K562 (cell line): ENCODE measurements around the gene ABCC6. TPM values are rescaled to one million over a fixed set of nuclear protein-coding genes. Genes with fewer than 3 reads are reported as not detected.

Source experiments
- AFF4 ChIP-seq: sonication (generic); formaldehyde crosslinking; IDR thresholded peaks from 2 replicates; pipeline ENCODE4 v1.8.0; 2023; ENCODE audit warnings: mild to moderate bottlenecking, missing genetic modification reagents
- ATF1 ChIP-seq, 2 experiments: fragments of 450-650 bp in 1 of 2; IDR thresholded peaks; 2 replicates each; pipeline ENCODE4 v1.6.1; 2016; ENCODE audit warnings: missing compliant biosample characterization in 1 of 2, missing genetic modification characterization in 1 of 2
- CCNT2 ChIP-seq: IDR thresholded peaks from 2 replicates; pipeline ENCODE4 v1.6.1; 2011; ENCODE audit warnings: borderline replicate concordance, low read depth, mild to moderate bottlenecking, moderate library complexity, mixed read lengths, low read length; ENCODE audit not compliant: insufficient read length; ENCODE audit errors: extremely low read depth
- CREB1 ChIP-seq, 2 experiments: sonication (generic) in 1 of 2; formaldehyde crosslinking in 1 of 2; IDR thresholded peaks; 2 replicates each; pipeline versions ENCODE4 v1.6.1 to v1.8.0; 2012 to 2022; ENCODE audit warnings: inconsistent platforms in 1 of 2, mild to moderate bottlenecking in 1 of 2, missing genetic modification reagents in 1 of 2, moderate library complexity in 1 of 2
- DEAF1 ChIP-seq: fragments of 450-650 bp; formaldehyde crosslinking; IDR thresholded peaks from 2 replicates; pipeline ENCODE4 v1.4.0; 2020; ENCODE audit warnings: mild to moderate bottlenecking, moderate library complexity
- ELF4 ChIP-seq: fragments of 450-650 bp; formaldehyde crosslinking; IDR thresholded peaks from 2 replicates; pipeline ENCODE4 v1.4.0; 2022; ENCODE audit warnings: missing genetic modification characterization
- HMGN3 ChIP-seq: IDR thresholded peaks from 2 replicates; pipeline ENCODE4 v1.6.1; 2011; ENCODE audit warnings: borderline replicate concordance, low read depth, mild to moderate bottlenecking, mixed read lengths, low read length; ENCODE audit not compliant: insufficient read length; ENCODE audit errors: extremely low read depth
- HMGXB4 ChIP-seq: sonication (generic); formaldehyde crosslinking; IDR thresholded peaks from 2 replicates; pipeline ENCODE4 v1.8.1; 2023; ENCODE audit warnings: mild to moderate bottlenecking, missing genetic modification reagents
- IRF2 ChIP-seq: sonication (generic); formaldehyde crosslinking; IDR thresholded peaks from 2 replicates; pipeline ENCODE4 v1.8.1; 2022; ENCODE audit warnings: mild to moderate bottlenecking, missing genetic modification reagents
- KLF6 ChIP-seq: fragments of 250-450 bp; sonication (Bioruptor Pico); IDR thresholded peaks from 2 replicates; pipeline ENCODE4 v1.4.0; 2020; ENCODE audit warnings: mild to moderate bottlenecking, moderate library complexity, borderline replicate concordance
- MTA2 ChIP-seq: fragments of 450-650 bp; IDR thresholded peaks from 2 replicates; pipeline ENCODE4 v1.6.1; 2016; ENCODE audit warnings: low read depth
- TAF15 ChIP-seq: fragments of 200-400 bp; formaldehyde crosslinking; IDR thresholded peaks from 2 replicates; pipeline ENCODE4 v1.6.1; 2017; ENCODE audit warnings: mild to moderate bottlenecking, low read depth, low read length, moderate library complexity
- USF1 ChIP-seq: sonication (generic); formaldehyde crosslinking; IDR thresholded peaks from 2 replicates; pipeline ENCODE4 v1.9.0; 2022; ENCODE audit warnings: mild to moderate bottlenecking, missing genetic modification reagents
- ZBTB17 ChIP-seq: fragments of 450-650 bp; formaldehyde crosslinking; IDR thresholded peaks from 2 replicates; pipeline ENCODE4 v1.4.0; 2020; ENCODE audit warnings: mild to moderate bottlenecking
- ZBTB9 ChIP-seq: fragments of 450-650 bp; formaldehyde crosslinking; IDR thresholded peaks from 2 replicates; pipeline ENCODE4 v1.4.0; 2020; ENCODE audit warnings: mild to moderate bottlenecking, moderate library complexity
- ZFX ChIP-seq: sonication (generic); formaldehyde crosslinking; IDR thresholded peaks from 2 replicates; pipeline ENCODE4 v1.8.0; 2022; ENCODE audit warnings: mild to moderate bottlenecking, missing genetic modification reagents, moderate library complexity
- polyA plus RNA-seq, 8 experiments: library from polyadenylated mRNA; depleted of rRNA in 4 of 8; stranded (reverse) in 5 of 8; unstranded in 3 of 8; fragments of >200 nt; fragmentation: Nextera tagmentation in 2 of 8; fragmentation: Illumina TruSeq in 1 of 8; extraction: Ambion mirVana in 2 of 8; extraction: Trizol in 1 of 8; gene quantifications; 2 replicates each; pipeline versions ENCODE4 v1.2.1 to v1.2.3, GENCODE V29; 2011 to 2014; ENCODE audit warnings: inconsistent platforms in 1 of 8, missing spikeins in 1 of 8
- total RNA-seq, 7 experiments: library from RNA; depleted of rRNA in 6 of 7; stranded (reverse); fragments of >200 nt in 6 of 7; fragmentation: Illumina TruSeq in 2 of 7; extraction: Trizol in 2 of 7; gene quantifications; 2 replicates each; pipeline versions ENCODE4 v1.2.1 to v1.2.3, GENCODE V29; 2011 to 2021; ENCODE audit warnings: low replicate concordance in 1 of 7

ABCC6 gene
- total and polyA plus RNA-seq, 9 of the 15 experiments (the other 6 are each of a cell fraction or from before 2014, with no cell fraction given): 0.03 to 0.46 (median 0.07) TPM; not detected in 4

- no peak for TF ChIP-seq HMGXB4 (CRISPR knock-in tag)
- peak; percentile 36 for TF ChIP-seq CCNT2
- peak; percentile 60 for TF ChIP-seq CREB1 (IDR thresholded peaks at IDR 0.05)
- TF ChIP-seq CREB1 (CRISPR knock-in tag; IDR thresholded peaks at IDR 0.05): peak; percentile 54; the same call in 1 of the 2 replicates
- TF ChIP-seq ELF4 (CRISPR knock-in tag): peak; percentile 71; the same call in 1 of the 2 replicates
- no peak for TF ChIP-seq ZFX (CRISPR knock-in tag)
- 0 out of 2 replicates have a peak, but pooled peaks have one; percentile 10 for TF ChIP-seq KLF6 (CRISPR knock-in tag)
- TF ChIP-seq DEAF1 (CRISPR knock-in tag): no peak
- TF ChIP-seq USF1 (CRISPR knock-in tag): no peak
- peak; percentile 19; the same call in 1 of the 2 replicates for TF ChIP-seq MTA2
- TF ChIP-seq ATF1 (CRISPR knock-in tag; IDR thresholded peaks at IDR 0.05): no peak
- TF ChIP-seq ATF1 (tag; IDR thresholded peaks at IDR 0.05): peak; percentile 70
- no peak for TF ChIP-seq IRF2 (CRISPR knock-in tag)
- TF ChIP-seq TAF15: no peak
- 0 out of 2 replicates have a peak, but pooled peaks have one; percentile 53 for TF ChIP-seq ZBTB17
- TF ChIP-seq ZBTB9 (CRISPR knock-in tag): 0 out of 2 replicates have a peak, but pooled peaks have one; percentile 49
- no peak for TF ChIP-seq HMGN3
- TF ChIP-seq AFF4: 0 out of 2 replicates have a peak, but pooled peaks have one; percentile 16
Measured at GRCh38 chr16:16120382-16121184, 102.7 kb downstream of the ABCC6 start (continued).
